SK-N-SH (cell line): ENCODE results near the gene TSNAXIP1. TPM values are rescaled to one million over a fixed set of nuclear protein-coding genes. Genes with fewer than 3 reads are reported as not detected.

Experiments used
- CTCF ChIA-PET: fragments of 300-600, 350-600 bp; formaldehyde crosslinking; extraction: SDS; loops from one replicate; lab custom pipeline; 2021; lab: Yijun Ruan, JAX
- POLR2A ChIA-PET: fragments of 350-600 bp; sonication (Branson Sonifier 250); formaldehyde crosslinking; extraction: SDS; loops from one replicate; lab custom pipeline; 2020; ENCODE audit warnings: antibody characterized with exemption, inconsistent platforms; lab: Yijun Ruan, JAX
- DNase-seq: peaks from one replicate; pipeline ENCODE4 v3.0.0; 2012
- H2AFZ ChIP-seq: fragments of 200-600 bp; sonication (generic); 2 replicates; pipeline ENCODE4 v1.8.1; 2016; ENCODE audit warnings: antibody characterized with exemption, mild to moderate bottlenecking, low read depth
- H3F3A ChIP-seq: fragments of 200-600 bp; sonication (generic); replicated peaks from 2 replicates; pipeline ENCODE3; 2016; ENCODE audit warnings: antibody characterized with exemption, mild to moderate bottlenecking; ENCODE audit not compliant: insufficient read depth
- H3K27ac ChIP-seq, 2 experiments: fragments of 200-500 bp in 1 of 2; fragments of 200-600 bp in 1 of 2; sonication (Bioruptor generic) in 1 of 2; sonication (generic), shearing (Covaris generic) in 1 of 2; 2 replicates each; pipeline versions ENCODE4 v1.5.1 to v1.6.1; 2014 to 2016; ENCODE audit warnings: low read depth in 2 of 2, inconsistent platforms in 1 of 2, low read length in 1 of 2, mild to moderate bottlenecking in 1 of 2, mixed read lengths in 1 of 2
- H3K27me3 ChIP-seq: fragments of 200-600 bp; sonication (generic), shearing (Covaris generic); 2 replicates; pipeline ENCODE4 v1.6.1; 2016; ENCODE audit warnings: mixed run types; ENCODE audit not compliant: insufficient read depth
- H3K36me3 ChIP-seq, 2 experiments: fragments of 200-500 bp in 1 of 2; fragments of 200-600 bp in 1 of 2; sonication (Bioruptor generic) in 1 of 2; sonication (generic) in 1 of 2; replicated peaks in 1 of 2; 2 replicates each; pipeline versions ENCODE3 to v1.5.1; 2014 to 2016; ENCODE audit warnings: low read length in 1 of 2, mild to moderate bottlenecking in 1 of 2; ENCODE audit not compliant: insufficient read depth in 2 of 2, control insufficient read depth in 1 of 2
- H3K4me1 ChIP-seq, 2 experiments: fragments of 200-500 bp in 1 of 2; fragments of 200-600 bp in 1 of 2; sonication (Bioruptor generic) in 1 of 2; sonication (generic), shearing (Covaris generic) in 1 of 2; 2 replicates each; pipeline versions ENCODE4 v1.5.1 to v1.6.1; 2014 to 2016; ENCODE audit warnings: low read depth in 1 of 2, low read length in 1 of 2, mixed run types in 1 of 2; ENCODE audit not compliant: insufficient read depth in 2 of 2, control insufficient read depth in 1 of 2
- H3K4me2 ChIP-seq: fragments of 200-600 bp; sonication (generic), shearing (Covaris generic); 2 replicates; pipeline ENCODE4 v1.6.1; 2017; ENCODE audit warnings: mixed run types
- H3K4me3 ChIP-seq, 2 experiments: fragments of 200-500 bp in 1 of 2; fragments of 200-600 bp in 1 of 2; sonication (Bioruptor generic) in 1 of 2; sonication (generic), shearing (Covaris generic) in 1 of 2; 2 replicates each; pipeline versions ENCODE4 v1.5.1 to v1.8.1; 2014 to 2016; ENCODE audit warnings: low read depth in 2 of 2, inconsistent platforms in 1 of 2, low read length in 1 of 2, mild to moderate bottlenecking in 1 of 2, mixed read lengths in 1 of 2, moderate library complexity in 1 of 2
- H3K79me2 ChIP-seq: fragments of 200-600 bp; sonication (generic); 2 replicates; pipeline ENCODE4 v1.8.1; 2017; ENCODE audit warnings: mild to moderate bottlenecking; ENCODE audit not compliant: insufficient read depth
- H3K9ac ChIP-seq: fragments of 200-600 bp; sonication (generic); 2 replicates; pipeline ENCODE4 v1.6.1; 2017; ENCODE audit warnings: mixed run types
- H3K9me2 ChIP-seq: fragments of 200-600 bp; sonication (generic); 2 replicates; pipeline ENCODE4 v1.6.1; 2017; ENCODE audit warnings: mixed run types
- H3K9me3 ChIP-seq: fragments of 200-600 bp; sonication (generic); 2 replicates; pipeline ENCODE4 v1.6.1; 2017; ENCODE audit warnings: mixed run types, mild to moderate bottlenecking, moderate library complexity
- H4K20me1 ChIP-seq: fragments of 200-600 bp; sonication (generic); 2 replicates; pipeline ENCODE4 v1.6.1; 2017; ENCODE audit warnings: mild to moderate bottlenecking, mixed run types; ENCODE audit not compliant: insufficient read depth
- CHD2 ChIP-seq: fragments of 150-350 bp; IDR thresholded peaks from 2 replicates; pipeline ENCODE4 v1.6.1; 2018; ENCODE audit warnings: low read length; ENCODE audit not compliant: partially characterized antibody
- EP300 ChIP-seq, 2 experiments: IDR thresholded peaks; 2 replicates each; pipeline versions ENCODE4 v1.4.0 to v1.6.1; 2012; ENCODE audit warnings: borderline replicate concordance in 1 of 2, low read depth in 1 of 2, low read length in 1 of 2
- FOSL2 ChIP-seq: IDR thresholded peaks from 2 replicates; pipeline ENCODE4 v1.4.0; 2012; ENCODE audit warnings: low read depth, mild to moderate bottlenecking, moderate library complexity, borderline replicate concordance
- GATA2 ChIP-seq: sonication (generic); formaldehyde crosslinking; IDR thresholded peaks from 2 replicates; pipeline ENCODE4 v1.5.0; 2020; ENCODE audit warnings: mild to moderate bottlenecking, missing genetic modification reagents
- JUND ChIP-seq: IDR thresholded peaks from 2 replicates; pipeline ENCODE4 v1.4.0; 2012
- MEF2A ChIP-seq: IDR thresholded peaks from 2 replicates; pipeline ENCODE4 v1.4.0; 2012; ENCODE audit warnings: low read depth, borderline replicate concordance
- NFIC ChIP-seq: IDR thresholded peaks from 2 replicates; pipeline ENCODE4 v1.4.0; 2012; ENCODE audit warnings: borderline replicate concordance
- POLR2AphosphoS5 ChIP-seq: IDR thresholded peaks from 2 replicates; pipeline ENCODE4 v1.6.1; 2012; ENCODE audit warnings: low read depth, low read length
- RAD21 ChIP-seq: IDR thresholded peaks from 2 replicates; pipeline ENCODE4 v1.6.1; 2012; ENCODE audit warnings: mild to moderate bottlenecking, low read length
- RCOR1 ChIP-seq: fragments of 150-350 bp; IDR thresholded peaks from 2 replicates; pipeline ENCODE4 v1.6.1; 2017; ENCODE audit warnings: antibody characterized with exemption, low read length
- RFX5 ChIP-seq: IDR thresholded peaks from 2 replicates; pipeline ENCODE4 v1.6.1; 2012; ENCODE audit warnings: mild to moderate bottlenecking, improper control_type of control experiment, low read length
- TAF1 ChIP-seq: IDR thresholded peaks from 2 replicates; pipeline ENCODE4 v1.6.1; 2012; ENCODE audit warnings: low read depth, mild to moderate bottlenecking, low read length, moderate library complexity, borderline replicate concordance
- WGBS: methylation state at CpG from one replicate; pipeline ENCODE4 v1.1.6; 2017; ENCODE audit warnings: low lambda C conversion rate; 5-methylcytosine and 5-hydroxymethylcytosine counted together
- polyA plus RNA-seq, 3 experiments: library from polyadenylated mRNA; depleted of rRNA; stranded (reverse); fragments of >200 nt; gene quantifications; 2 replicates each; pipeline ENCODE4 v1.2.3, GENCODE V29; 2012
- TF ChIP-seq, protein P1 (sequence below): IDR thresholded peaks from 2 replicates; pipeline ENCODE4; 2012
- TF ChIP-seq, protein P2 (sequence below): IDR thresholded peaks from 2 replicates; pipeline ENCODE4 v1.6.1; 2012; ENCODE audit warnings: mild to moderate bottlenecking, low read depth, low read length, moderate library complexity
- TF ChIP-seq, protein P3 (sequence below): IDR thresholded peaks from 2 replicates; pipeline ENCODE4 v1.4.0; 2012; ENCODE audit warnings: low read depth, borderline replicate concordance

Gene TSNAXIP1
- polyA plus RNA-seq, 1 of the 3 experiments (the other 2 are of a cell fraction): 4.4 TPM

DNA sequence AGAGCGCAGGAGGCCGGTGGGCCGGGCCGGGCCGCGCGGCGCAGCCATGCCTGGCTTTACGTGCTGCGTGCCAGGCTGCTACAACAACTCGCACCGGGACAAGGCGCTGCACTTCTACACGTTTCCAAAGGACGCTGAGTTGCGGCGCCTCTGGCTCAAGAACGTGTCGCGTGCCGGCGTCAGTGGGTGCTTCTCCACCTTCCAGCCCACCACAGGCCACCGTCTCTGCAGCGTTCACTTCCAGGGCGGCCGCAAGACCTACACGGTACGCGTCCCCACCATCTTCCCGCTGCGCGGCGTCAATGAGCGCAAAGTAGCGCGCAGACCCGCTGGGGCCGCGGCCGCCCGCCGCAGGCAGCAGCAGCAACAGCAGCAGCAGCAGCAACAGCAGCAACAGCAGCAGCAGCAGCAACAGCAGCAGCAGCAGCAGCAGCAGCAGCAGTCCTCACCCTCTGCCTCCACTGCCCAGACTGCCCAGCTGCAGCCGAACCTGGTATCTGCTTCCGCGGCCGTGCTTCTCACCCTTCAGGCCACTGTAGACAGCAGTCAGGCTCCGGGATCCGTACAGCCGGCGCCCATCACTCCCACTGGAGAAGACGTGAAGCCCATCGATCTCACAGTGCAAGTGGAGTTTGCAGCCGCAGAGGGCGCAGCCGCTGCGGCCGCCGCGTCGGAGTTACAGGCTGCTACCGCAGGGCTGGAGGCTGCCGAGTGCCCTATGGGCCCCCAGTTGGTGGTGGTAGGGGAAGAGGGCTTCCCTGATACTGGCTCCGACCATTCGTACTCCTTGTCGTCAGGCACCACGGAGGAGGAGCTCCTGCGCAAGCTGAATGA lies 36.0 kb downstream of the TSNAXIP1 start (continued):
- no peak for TF ChIP-seq MEF2A
- no peak for TF ChIP-seq GATA2
- TF ChIP-seq, protein P1, sequence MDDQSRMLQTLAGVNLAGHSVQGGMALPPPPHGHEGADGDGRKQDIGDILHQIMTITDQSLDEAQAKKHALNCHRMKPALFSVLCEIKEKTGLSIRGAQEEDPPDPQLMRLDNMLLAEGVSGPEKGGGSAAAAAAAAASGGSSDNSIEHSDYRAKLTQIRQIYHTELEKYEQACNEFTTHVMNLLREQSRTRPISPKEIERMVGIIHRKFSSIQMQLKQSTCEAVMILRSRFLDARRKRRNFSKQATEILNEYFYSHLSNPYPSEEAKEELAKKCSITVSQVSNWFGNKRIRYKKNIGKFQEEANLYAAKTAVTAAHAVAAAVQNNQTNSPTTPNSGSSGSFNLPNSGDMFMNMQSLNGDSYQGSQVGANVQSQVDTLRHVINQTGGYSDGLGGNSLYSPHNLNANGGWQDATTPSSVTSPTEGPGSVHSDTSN: no peak
- TF ChIP-seq FOSL2: no peak
- TF ChIP-seq, protein P2, sequence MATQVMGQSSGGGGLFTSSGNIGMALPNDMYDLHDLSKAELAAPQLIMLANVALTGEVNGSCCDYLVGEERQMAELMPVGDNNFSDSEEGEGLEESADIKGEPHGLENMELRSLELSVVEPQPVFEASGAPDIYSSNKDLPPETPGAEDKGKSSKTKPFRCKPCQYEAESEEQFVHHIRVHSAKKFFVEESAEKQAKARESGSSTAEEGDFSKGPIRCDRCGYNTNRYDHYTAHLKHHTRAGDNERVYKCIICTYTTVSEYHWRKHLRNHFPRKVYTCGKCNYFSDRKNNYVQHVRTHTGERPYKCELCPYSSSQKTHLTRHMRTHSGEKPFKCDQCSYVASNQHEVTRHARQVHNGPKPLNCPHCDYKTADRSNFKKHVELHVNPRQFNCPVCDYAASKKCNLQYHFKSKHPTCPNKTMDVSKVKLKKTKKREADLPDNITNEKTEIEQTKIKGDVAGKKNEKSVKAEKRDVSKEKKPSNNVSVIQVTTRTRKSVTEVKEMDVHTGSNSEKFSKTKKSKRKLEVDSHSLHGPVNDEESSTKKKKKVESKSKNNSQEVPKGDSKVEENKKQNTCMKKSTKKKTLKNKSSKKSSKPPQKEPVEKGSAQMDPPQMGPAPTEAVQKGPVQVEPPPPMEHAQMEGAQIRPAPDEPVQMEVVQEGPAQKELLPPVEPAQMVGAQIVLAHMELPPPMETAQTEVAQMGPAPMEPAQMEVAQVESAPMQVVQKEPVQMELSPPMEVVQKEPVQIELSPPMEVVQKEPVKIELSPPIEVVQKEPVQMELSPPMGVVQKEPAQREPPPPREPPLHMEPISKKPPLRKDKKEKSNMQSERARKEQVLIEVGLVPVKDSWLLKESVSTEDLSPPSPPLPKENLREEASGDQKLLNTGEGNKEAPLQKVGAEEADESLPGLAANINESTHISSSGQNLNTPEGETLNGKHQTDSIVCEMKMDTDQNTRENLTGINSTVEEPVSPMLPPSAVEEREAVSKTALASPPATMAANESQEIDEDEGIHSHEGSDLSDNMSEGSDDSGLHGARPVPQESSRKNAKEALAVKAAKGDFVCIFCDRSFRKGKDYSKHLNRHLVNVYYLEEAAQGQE: no peak
- no peak for TF ChIP-seq RCOR1
- TF ChIP-seq, all 33 proteins: peak for 6

DNA sequence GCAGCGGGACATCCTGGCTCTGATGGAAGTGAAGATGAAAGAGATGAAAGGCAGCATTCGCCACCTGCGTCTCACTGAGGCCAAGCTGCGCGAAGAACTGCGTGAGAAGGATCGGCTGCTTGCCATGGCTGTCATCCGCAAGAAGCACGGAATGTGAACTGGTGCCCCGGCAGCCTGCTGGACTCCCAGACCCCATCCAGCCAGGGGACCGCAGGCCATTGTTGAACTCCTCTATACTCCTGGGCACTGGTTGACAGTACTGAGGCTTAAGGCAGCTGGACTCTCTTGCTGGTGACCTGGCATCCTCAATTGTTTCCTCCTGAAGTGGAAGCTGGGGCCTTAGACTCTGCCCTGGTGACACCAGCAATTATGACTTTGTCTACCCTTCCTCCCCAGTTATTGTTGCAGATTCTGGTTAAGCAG lies 36.7 kb downstream of the TSNAXIP1 start:
- no peak for DNase-seq
- TF ChIP-seq POLR2AphosphoS5 (no peak), RAD21 (no peak), FOSL2 (no peak), EP300 (IDR thresholded peaks at IDR 0.05; ENCODE audit: borderline replicate concordance in 1 of 2, low read depth in 1 of 2, low read length in 1 of 2) (no peak), CHD2 (no peak), TAF1 (no peak), JUND (no peak), RCOR1 (no peak), RFX5 (no peak), NFIC (no peak)
- TF ChIP-seq, protein P3, sequence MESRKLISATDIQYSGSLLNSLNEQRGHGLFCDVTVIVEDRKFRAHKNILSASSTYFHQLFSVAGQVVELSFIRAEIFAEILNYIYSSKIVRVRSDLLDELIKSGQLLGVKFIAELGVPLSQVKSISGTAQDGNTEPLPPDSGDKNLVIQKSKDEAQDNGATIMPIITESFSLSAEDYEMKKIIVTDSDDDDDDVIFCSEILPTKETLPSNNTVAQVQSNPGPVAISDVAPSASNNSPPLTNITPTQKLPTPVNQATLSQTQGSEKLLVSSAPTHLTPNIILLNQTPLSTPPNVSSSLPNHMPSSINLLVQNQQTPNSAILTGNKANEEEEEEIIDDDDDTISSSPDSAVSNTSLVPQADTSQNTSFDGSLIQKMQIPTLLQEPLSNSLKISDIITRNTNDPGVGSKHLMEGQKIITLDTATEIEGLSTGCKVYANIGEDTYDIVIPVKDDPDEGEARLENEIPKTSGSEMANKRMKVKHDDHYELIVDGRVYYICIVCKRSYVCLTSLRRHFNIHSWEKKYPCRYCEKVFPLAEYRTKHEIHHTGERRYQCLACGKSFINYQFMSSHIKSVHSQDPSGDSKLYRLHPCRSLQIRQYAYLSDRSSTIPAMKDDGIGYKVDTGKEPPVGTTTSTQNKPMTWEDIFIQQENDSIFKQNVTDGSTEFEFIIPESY: no peak
- TF ChIP-seq, all 33 proteins: peak for 0
- ChIA-PET POLR2A (no interaction called here), CTCF (interaction anchor here (1.0 to 6.3 kb wide), 5 partner anchors 9 to 40 kb away, joined by 3 to 66 read pairs (median 4); no protein-coding TSS in a partner anchor)
- peak overlapping the region; percentile 77 to 97 for H3K4me3 ChIP-seq
- H3F3A ChIP-seq: peaks cover 28% of the 10 kb centered on the region
- peaks cover 32 to 42% of the 10 kb centered on the region in 2 experiments for H3K4me1 ChIP-seq
- H3K27ac ChIP-seq: peak overlapping the region; percentile 98 to 99; a peak in 3 of 4 replicates
- 39% methylated on average over 9 of the region's 11 CpGs for WGBS
- H3K9me3 ChIP-seq: no peaks in the 10 kb centered on the region
- H3K9me2 ChIP-seq: no peaks in the 10 kb centered on the region
- no peaks in the 10 kb centered on the region for H3K27me3 ChIP-seq
- peak overlapping the region; percentile 91 for H3K4me2 ChIP-seq
- H4K20me1 ChIP-seq: peaks cover 7% of the 10 kb centered on the region
- peak overlapping the region; percentile 93 for H3K9ac ChIP-seq
- H3K36me3 ChIP-seq: peaks cover 0 to 5% of the 10 kb centered on the region in 2 experiments
- H2AFZ ChIP-seq: no peak overlapping the region
- peaks cover 50% of the 10 kb centered on the region for H3K79me2 ChIP-seq
